ENCODE measurements around the gene NR2F2.

NR2F2 gene

DNA sequence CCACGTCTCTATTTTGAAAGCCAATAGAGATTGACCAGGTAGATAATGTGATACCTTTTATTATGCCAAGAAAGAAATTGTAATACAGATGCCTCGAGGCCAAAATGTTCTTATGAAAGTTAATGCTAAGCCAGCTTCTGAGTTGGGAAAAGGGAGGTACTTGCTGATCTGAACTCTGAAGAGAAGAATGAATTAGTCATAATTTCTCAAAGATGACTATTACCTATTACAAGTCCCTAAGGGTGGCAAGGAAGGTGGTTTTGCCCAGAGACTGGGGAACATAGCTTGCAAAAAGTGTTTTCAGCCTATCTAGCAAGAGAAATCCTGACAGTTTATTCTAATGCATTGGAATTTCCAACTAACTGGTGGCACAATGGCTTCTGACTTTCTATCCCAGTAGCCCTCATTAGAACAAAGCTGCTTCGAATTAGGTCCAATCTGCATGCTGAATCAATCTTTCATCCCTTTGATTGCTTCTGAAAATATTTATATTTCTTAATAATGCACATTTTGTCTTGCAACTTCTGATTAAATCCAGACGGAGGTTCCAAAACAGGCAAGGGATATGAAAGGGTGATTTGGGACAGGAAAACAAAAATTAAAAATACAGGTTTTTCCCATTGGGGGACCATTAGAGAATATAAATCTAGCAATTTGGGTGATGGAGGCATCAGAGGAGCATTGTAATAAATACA, 17.7 kb upstream of the NR2F2 start:
- H3K4me3 ChIP-seq (ENCODE audit: low read depth, low read length) = no peak overlapping the region
- in situ Hi-C loops (cut with HindIII; ENCODE audit: low sequenced_read_pairs) = no loop called here
- no peak for DNase-seq (ENCODE audit: low read depth)
- TF ChIP-seq, protein P1, sequence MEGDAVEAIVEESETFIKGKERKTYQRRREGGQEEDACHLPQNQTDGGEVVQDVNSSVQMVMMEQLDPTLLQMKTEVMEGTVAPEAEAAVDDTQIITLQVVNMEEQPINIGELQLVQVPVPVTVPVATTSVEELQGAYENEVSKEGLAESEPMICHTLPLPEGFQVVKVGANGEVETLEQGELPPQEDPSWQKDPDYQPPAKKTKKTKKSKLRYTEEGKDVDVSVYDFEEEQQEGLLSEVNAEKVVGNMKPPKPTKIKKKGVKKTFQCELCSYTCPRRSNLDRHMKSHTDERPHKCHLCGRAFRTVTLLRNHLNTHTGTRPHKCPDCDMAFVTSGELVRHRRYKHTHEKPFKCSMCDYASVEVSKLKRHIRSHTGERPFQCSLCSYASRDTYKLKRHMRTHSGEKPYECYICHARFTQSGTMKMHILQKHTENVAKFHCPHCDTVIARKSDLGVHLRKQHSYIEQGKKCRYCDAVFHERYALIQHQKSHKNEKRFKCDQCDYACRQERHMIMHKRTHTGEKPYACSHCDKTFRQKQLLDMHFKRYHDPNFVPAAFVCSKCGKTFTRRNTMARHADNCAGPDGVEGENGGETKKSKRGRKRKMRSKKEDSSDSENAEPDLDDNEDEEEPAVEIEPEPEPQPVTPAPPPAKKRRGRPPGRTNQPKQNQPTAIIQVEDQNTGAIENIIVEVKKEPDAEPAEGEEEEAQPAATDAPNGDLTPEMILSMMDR (IDR thresholded peaks at IDR 0.05; ENCODE audit: low read depth, low read length, missing control alignments) = no peak

DNA sequence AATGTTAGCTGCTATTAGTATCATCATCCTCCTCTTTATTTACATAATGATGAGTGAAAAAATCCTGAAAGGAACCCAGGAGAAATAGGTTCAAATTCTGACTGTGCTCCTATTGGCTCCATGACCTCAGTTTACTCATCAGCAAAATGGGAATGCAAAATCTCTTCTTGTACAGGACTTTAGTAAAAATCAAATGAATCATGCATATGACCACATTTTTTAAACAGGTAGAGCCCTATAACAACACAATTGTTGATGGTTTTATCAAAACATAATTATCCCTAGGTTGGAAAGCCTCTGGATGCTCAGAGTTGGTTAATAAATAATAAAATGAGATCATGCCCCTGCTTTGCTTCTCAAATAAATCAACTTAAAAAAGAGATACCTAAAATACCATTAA, 16.0 kb upstream of the NR2F2 start:
- no peak for DNase-seq (ENCODE audit: low read depth)
- TF ChIP-seq, protein P1 (IDR thresholded peaks at IDR 0.05; ENCODE audit: low read depth, low read length, missing control alignments) = no peak
- in situ Hi-C loops (cut with HindIII; ENCODE audit: low sequenced_read_pairs) = no loop called here
- no peak overlapping the region for H3K4me3 ChIP-seq (ENCODE audit: low read depth, low read length)

DNA sequence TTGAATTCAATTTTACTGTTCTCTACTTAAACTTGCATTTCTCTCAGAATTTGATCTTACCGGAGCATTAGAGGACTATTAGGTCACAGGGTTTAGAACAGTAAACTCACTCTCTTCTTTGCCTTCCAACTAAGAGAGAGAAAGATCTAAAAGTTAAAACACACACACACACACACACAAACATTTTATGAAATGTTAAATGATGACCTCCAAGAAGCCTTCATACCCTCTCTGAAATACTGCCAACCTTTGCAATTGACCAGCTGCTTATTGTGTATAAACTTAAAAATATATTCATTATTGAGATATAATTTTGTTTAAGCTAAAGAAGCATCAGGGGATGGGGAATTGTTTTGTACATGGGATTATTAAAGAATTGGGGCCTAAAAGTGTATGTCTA, 15.5 kb upstream of the NR2F2 start:
- DNase-seq (ENCODE audit: low read depth) = no peak
- in situ Hi-C loops (cut with HindIII; ENCODE audit: low sequenced_read_pairs) = no loop called here
- TF ChIP-seq, protein P1 (IDR thresholded peaks at IDR 0.05; ENCODE audit: low read depth, low read length, missing control alignments) = no peak
- H3K4me3 ChIP-seq (ENCODE audit: low read depth, low read length) = no peak overlapping the region

DNA sequence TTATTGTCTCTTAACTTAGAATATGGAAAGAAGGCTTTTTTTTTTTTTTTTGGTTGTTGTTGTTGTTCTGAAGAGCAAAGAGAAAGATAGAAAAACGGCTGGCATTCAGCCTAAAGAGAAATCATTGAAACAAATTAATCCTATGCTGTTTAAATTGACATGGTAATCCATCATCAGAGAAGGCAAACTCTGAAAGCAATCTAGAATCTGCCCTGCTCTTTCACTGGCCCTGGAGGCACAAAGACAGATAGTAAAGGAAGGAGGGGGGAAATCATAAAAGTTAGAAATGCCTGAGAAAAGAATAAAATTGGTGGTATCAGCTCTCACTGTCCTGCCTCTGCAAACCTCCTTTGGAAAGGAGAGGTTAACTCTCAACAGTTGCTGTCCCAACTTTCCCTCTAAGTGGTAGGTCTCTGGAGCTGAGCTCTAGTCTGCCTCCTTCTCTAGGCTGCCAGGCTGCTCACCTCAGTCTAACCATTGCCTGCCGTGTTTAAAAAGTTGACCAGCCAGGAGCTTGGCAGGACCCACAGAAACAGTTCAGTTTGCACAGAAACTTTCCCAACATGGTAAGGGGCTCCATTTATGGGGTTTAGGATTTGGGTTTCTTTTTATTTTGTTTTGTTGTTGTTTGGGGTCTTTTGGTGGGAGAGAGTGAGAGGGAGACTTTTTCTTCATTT, 13.4 kb upstream of the NR2F2 start:
- TF ChIP-seq, protein P1 (IDR thresholded peaks at IDR 0.05; ENCODE audit: low read depth, low read length, missing control alignments) = no peak
- in situ Hi-C loops (cut with HindIII; ENCODE audit: low sequenced_read_pairs) = no loop called here
- H3K4me3 ChIP-seq (ENCODE audit: low read depth, low read length) = no peak overlapping the region
- DNase-seq (ENCODE audit: low read depth) = no peak

DNA sequence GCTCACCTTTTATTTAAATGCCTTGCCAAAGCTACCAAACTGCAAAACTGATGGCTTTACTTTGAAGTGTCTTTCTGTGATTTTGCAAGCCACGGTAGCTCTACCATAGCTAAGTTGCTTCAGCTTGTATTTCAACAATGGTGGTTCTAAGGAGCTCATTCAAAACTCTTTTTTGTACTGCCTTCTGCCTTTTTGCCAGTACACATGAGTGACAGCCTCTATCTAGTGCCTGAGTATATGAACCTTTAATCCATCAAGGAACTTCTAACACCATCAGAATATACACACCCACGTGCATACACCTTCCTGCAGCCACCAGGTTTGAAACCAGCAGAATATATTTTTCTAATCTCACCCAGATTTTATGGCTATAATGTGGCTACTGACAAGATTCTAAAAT, 10.4 kb upstream of the NR2F2 start:
- no peak overlapping the region for H3K4me3 ChIP-seq (ENCODE audit: low read depth, low read length)
- DNase-seq (ENCODE audit: low read depth) = no peak
- in situ Hi-C loops (cut with HindIII; ENCODE audit: low sequenced_read_pairs) = loop anchor here (10.0 kb wide), 1 partner anchor 1055 kb away; no protein-coding TSS in a partner anchor
- TF ChIP-seq, protein P1 (IDR thresholded peaks at IDR 0.05; ENCODE audit: low read depth, low read length, missing control alignments) = no peak

DNA sequence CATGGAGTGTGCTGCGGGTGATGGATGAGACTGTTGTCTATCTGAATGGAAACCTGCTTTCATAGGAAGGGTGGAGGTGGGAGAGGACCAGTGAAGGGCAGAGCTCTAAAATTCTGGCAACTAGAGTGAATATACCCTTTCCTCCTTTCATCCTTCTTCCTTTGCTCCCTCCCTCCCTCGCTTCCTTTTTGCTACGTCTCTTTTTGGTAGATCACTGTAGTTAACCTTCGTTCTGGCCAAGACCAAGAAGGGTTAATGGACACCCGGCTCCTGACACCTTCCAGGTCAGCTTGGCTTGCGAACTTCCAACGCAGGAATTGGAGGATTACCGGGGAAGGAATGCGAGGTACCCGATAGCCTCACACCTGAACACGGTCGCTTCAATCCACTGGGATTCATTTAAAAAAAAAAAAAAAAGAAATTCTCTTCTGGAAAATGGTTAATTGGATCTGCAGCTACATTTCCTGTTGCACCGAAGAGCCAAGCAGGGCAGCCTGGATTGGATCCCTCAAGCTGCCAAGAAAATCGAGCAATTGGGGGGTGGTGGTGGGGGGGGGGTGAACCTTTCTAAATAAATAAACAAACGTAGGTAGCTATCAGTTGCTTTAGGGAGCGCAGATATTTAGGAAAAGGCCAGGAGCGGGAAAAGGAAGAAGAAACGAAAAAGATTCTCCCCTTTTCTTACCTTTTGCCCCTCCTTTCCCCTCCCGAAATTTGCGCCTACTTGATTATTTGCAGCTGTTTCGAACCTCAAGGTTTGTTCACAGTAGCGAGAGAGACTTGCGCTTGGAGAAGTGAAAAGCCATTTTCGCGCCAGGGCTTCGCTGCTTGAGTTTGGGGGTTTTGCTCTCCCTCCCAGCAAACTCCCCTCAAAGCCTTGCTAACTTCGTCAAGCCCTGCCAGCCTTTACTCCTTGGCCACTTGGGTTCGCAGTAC, 9.5 kb upstream of the NR2F2 start:
- DNase-seq (ENCODE audit: low read depth) = no peak
- TF ChIP-seq, protein P1 (IDR thresholded peaks at IDR 0.05; ENCODE audit: low read depth, low read length, missing control alignments) = no peak
- in situ Hi-C loops (cut with HindIII; ENCODE audit: low sequenced_read_pairs) = loop anchor here (10.0 kb wide), 1 partner anchor 1056 kb away; no protein-coding TSS in a partner anchor
- peak overlapping the region; percentile 36 for H3K4me3 ChIP-seq (ENCODE audit: low read depth, low read length)

Measured in astrocyte of the cerebellum (primary cell).